GM21717 (cell line): ENCODE data around the gene SLC25A3.
"Not testable (repeated sequence)": the region's sequence is repeated elsewhere in the genome, so short reads cannot be mapped to it uniquely, and the experiment has no call there.

Experiments
- ATAC-seq: cut with Tn5 transposase; IDR thresholded peaks from one replicate; pipeline ENCODE4 v1.9.1; 2021; ENCODE audit warnings: mild to moderate bottlenecking, moderate library complexity; ENCODE audit not compliant: unreplicated experiment

The SLC25A3 gene

DNA sequence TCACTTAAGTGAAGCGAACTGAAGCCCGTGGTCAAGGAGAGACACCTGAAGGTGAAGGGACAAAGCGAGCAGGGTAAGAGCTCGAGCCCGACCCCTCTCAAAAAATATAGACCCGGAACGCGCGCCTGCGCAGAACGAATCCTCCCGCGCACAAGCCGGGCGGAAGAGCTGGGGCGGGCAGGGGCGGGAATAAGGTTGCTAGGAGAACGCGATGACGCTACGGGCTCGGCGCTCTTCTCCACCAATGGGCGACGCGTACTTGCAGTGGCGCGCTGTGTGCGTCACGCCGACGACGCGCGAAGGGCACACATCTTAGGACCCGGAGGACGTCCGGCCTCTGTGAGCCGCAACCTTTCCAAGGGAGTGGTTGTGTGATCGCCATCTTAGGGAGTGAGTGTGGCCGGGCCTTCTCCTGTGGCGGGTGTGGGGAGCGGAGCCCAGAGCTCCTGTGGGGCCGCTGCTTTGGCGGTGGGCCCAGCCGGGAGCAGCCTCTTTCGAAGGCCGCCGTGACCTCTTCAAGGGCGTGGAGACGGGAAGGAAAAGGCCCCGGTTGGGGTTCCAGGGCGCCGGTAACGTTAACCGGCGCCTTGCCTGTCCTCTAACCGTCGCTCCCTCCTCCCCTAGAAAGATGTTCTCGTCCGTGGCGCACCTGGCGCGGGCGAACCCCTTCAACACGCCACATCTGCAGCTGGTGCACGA lies at the start of gene SLC25A3:
TSS of gene SLC25A3 (plus strand) at position 336 of the 699 bp plus-strand sequence. CDS start at position 629, 293 bp downstream.
- ATAC-seq, result peak; percentile 99

DNA sequence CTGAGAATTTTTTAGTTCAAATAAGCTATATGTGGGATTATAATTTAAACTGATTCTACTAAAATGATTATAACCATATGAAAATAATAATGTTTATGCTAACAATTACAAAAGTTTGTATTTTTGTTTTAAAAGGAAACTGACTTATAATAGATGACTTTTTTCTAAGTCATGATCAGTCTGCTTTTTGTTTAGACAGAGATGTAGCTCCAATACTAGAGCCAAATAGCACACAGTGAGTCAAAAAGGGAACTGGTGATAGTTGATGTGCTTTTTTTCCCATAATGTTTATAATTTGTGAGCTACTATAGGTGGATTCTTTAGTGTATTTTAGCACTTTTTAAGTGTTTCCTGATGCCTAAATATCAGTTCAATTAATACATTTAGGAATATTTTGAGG lies 49.8 kb upstream of the SLC25A3 start:
- no peak for ATAC-seq

- ATAC-seq, result no peak
Measured at GRCh38 chr12:98544751-98545150, 48.7 kb upstream of the SLC25A3 start.

DNA sequence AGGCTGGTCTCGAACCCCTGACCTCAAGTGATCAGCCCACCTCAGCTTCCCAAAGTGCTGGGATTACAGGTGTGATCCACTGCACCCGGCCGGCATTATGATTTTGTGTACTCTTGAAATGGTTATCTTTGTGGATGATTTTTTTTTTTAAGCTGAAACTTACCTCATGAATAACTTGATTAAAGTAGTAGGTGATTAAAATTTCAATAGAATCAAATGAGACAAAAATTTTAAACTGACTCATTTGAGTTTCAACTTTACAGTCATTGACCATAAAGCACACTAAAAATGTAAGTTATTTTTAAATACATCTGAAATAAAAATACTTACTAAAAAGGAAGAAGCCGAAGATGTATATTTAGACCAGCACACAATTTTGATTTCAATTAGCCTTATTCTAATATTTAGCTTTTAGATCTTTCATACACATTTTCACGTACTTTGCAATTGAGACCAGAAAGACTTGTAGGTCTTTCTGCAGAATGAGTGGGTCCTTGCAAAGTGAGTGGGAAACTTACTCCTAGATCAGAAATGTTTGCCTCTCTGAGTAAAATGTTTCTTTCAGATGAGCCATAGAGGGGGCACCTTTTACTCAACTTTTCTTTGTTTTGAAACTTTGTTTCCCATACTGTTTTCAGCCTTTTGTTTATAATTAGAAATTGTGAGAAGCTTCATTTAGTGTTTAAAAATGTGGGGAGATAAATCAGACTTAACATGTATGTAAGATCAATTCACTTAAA lies 43.9 kb upstream of the SLC25A3 start:
- ATAC-seq, result no peak

GRCh38 chr12:98551787-98552186 lies 41.7 kb upstream of the SLC25A3 start:
- ATAC-seq, result no peak

GRCh38 chr12:98558097-98558496 lies 35.4 kb upstream of the SLC25A3 start:
- not testable (repeated sequence) for ATAC-seq

- no peak for ATAC-seq
Measured at GRCh38 chr12:98559666-98560065, 33.8 kb upstream of the SLC25A3 start.

DNA sequence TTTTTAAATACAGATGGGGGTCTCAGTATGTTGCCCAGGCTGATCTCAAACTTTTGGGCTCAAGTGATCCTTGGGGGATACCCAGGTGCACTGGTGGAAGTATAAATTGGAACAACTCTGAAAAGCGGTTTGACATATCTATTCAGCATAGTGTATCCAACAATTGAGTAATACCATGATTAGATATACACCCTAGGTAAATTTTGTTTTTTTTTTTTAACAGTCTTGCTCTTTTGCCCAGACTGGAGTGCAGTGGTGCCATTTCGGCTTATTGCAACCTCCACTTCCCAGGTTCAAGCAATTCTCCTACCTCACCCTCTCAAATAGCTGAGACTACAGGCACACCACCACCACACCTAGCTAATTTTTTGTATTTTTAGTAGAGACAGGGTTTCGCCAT lies 31.6 kb upstream of the SLC25A3 start:
- no peak for ATAC-seq

DNA sequence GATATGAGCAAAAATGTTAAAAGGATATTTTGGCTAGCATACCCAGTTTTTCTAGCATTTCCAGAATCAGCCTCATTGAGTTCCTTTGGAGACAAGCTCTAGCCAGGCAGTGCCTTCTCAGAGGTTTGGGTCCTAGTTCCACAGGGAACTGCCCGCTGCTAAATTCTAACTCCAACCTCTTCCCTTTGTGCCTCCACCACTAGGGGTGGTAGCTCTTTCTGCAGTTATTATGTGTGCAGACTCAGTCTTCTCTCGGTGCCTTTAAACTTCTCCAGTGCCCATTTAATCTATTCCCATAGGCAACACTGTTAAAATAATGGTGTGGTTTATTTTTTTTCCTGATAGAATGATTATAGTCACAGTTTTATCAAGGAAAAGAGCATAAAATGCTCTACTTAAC lies 21.5 kb upstream of the SLC25A3 start:
- no peak for ATAC-seq

DNA sequence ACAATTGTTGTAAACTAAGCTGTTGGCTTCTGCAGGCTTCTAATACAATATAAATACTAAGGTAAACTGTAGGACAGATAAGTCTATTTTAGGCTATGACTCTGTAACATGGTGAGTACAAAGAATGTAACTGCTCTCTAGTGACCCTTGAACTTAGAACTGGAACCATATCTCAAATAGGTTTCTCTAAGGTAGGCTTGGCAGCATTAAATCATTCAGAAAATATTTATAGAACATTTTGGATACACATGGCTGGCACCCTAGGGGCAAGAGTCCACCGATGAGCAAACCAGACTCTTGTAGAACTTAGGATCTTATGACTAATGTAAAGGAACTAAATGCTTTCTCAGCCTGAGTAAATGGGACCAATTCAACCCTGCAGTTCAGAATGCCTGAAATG lies 19.4 kb upstream of the SLC25A3 start:
- ATAC-seq, result no peak

DNA sequence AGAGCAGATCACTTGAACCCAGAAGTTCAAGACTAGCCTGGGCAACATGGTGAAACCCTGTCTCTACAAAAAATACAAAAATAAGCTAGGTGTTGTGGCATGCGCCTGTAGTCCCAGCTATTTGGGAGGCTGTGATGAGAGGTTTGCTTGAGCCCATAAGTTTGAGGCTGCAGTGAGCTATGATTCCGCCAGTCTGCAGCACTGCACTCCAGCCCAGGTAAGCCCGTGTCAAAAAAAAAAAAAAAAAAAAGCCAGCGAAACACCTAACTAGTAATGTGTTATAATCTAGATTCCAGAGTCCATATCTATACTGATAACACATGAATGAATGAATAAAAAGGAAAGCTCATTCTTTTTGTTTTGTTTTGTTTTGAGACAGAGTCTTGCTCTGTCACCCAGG lies 18.5 kb upstream of the SLC25A3 start:
- ATAC-seq, result no peak

- ATAC-seq, result not testable (repeated sequence)
Measured at GRCh38 chr12:98576795-98577194, 16.7 kb upstream of the SLC25A3 start.

DNA sequence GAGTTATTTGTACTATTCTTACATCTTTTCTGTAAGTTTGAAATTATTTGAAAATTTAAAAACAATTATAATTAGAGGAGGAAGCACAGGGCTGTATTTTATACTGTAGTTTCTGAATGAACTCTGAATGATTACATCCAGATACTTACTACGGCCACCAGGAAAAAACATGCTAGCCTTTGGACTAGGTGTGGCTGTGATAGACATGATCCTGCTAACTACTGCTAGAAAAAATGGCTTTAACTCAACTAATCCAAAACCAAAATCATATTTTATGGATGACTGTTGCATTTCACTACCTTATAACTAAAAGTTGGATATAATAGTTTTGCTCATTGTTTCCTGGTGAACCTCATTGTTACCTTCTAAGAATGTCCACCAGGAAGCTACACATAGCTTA lies 15.1 kb upstream of the SLC25A3 start:
- ATAC-seq, result no peak

- ATAC-seq, result no peak
Measured at GRCh38 chr12:98578821-98579220, 14.7 kb upstream of the SLC25A3 start.

GRCh38 chr12:98579347-98579746 lies 14.1 kb upstream of the SLC25A3 start:
- no peak for ATAC-seq

DNA sequence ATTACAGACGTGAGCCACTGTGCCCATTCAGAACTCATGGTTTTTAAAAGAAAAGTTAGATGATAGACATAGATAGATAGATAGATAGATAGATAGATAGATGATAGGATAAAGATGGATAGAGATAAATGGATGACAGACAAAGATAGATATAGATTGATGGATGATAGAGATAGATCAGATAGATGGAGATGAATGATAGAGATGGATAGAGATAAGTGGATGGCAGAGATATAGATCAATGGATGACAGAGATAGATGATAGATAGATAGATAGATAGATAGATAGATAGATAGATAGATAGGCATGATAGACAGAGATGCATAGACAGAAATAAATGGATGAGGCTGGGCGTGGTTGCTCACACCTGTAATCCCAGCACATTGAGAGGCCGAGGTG lies 13.7 kb upstream of the SLC25A3 start:
- no peak for ATAC-seq

DNA sequence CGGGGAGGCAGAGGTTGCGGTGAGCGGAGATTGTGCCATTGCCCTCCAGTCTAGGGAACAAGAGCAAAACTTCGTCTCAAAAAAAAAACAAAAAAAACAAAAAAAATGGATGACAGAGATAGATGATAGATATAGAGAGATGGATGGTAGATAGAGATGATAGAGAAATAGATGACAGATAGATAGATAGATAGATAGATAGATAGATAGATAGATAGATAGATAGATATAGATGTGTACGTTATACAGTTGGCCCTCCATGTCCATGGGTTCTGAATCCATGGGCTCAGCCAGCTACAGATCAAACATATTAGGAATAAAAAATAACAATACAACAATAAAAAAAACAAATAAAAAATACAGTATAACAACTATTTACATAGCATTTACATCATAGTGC lies 12.8 kb upstream of the SLC25A3 start:
- ATAC-seq, result no peak

DNA sequence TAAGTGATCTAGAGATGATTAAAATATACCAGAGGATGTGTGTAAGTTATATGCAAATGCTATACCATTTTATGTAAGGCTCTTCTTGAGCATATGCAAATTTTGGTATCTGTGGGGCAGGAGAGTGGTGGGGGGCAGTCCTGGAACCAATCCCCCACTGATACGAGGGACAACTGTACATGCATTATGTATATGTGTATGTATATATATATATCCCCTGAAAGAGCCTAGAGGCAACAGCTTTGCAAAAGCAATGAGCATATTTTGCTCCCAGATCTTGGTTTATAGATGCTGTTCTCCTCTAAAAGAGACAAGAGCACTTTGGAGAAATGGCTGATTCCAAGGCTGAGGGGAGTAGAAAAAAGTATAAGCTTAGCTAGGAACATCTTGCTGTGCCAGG lies 12.4 kb upstream of the SLC25A3 start:
- no peak for ATAC-seq

- no peak for ATAC-seq
Measured at GRCh38 chr12:98582093-98582492, 11.4 kb upstream of the SLC25A3 start.

DNA sequence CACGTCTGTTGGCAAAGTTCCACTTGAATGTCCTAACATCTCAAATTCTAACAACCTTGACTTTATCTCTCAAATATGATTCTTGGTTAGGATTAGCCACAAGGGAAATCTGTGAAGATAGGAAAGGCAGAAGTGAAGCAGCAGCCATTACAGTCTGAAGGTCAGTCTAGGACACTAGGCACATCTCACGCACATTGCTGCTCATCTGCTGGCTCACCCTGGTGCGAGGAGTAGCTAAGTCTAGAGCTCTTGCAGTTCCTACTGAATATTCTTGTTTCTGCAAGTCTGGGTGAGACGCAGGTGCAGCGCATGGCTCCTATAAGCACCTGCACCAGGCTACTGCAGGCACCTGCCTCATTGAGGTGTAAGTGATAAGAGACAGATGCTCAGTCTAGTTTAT lies 6.4 kb upstream of the SLC25A3 start:
- no peak for ATAC-seq

- ATAC-seq, result no peak
Measured at GRCh38 chr12:98591209-98591608, 2.3 kb upstream of the SLC25A3 start.

- ATAC-seq, result peak; percentile 3
Measured at GRCh38 chr12:98592825-98593322, 612 bp upstream of the SLC25A3 start.
